H1 (cell line): ENCODE data around the gene PTPRE. TPM values are rescaled to one million over a fixed set of nuclear protein-coding genes. Genes with fewer than 3 reads are reported as not detected.

Experiments used
- CTCF ChIA-PET: fragments of 300-600 bp; sonication (Branson Sonifier 250); formaldehyde crosslinking; loops from one replicate; lab custom pipeline; 2021; ENCODE audit not compliant: partially characterized antibody; lab: Charles Lee
- POLR2A ChIA-PET: fragments of 300-600 bp; sonication (Branson Sonifier 250); formaldehyde crosslinking; loops from one replicate; lab custom pipeline; 2021; ENCODE audit warnings: inconsistent platforms; ENCODE audit not compliant: partially characterized antibody; lab: Charles Lee
- DNase-seq, 2 experiments: peaks; one replicate each; pipeline versions ENCODE4 v3.0.0 to v3.0.0-alpha.2; 2010 to 2022; ENCODE audit warnings: low spot score in 2 of 2, low read depth in 1 of 2, mixed read lengths in 1 of 2
- FAIRE-seq: peaks from 2 replicates; lab custom pipeline; 2011; peaks lifted over from hg19 to GRCh38; lab: Jason Lieb, UNC
- H2AFZ ChIP-seq: 2 replicates; pipeline ENCODE4 v1.8.1; 2012; ENCODE audit warnings: low read length, inconsistent platforms
- H2AK5ac ChIP-seq: 2 replicates; pipeline ENCODE4 v1.6.1; 2013; ENCODE audit warnings: low read depth, low read length
- H2BK120ac ChIP-seq: replicated peaks from 2 replicates; pipeline ENCODE3; 2013; ENCODE audit warnings: low read depth, low read length, inconsistent platforms
- H2BK12ac ChIP-seq: 2 replicates; pipeline ENCODE4 v1.6.1; 2013; ENCODE audit warnings: low read depth, low read length
- H2BK15ac ChIP-seq: 2 replicates; pipeline ENCODE4 v1.6.1; 2013; ENCODE audit warnings: low read length
- H2BK20ac ChIP-seq: 2 replicates; pipeline ENCODE4 v1.6.1; 2013; ENCODE audit warnings: low read length
- H2BK5ac ChIP-seq: 2 replicates; pipeline ENCODE4 v1.6.1; 2013; ENCODE audit warnings: low read depth, low read length
- H3K14ac ChIP-seq: 2 replicates; pipeline ENCODE4 v1.6.1; 2013; ENCODE audit warnings: inconsistent platforms; ENCODE audit not compliant: insufficient read length
- H3K18ac ChIP-seq: 2 replicates; pipeline ENCODE4 v1.6.1; 2013; ENCODE audit warnings: low read length; ENCODE audit errors: extremely low read depth
- H3K23ac ChIP-seq: 2 replicates; pipeline ENCODE4 v1.6.1; 2013; ENCODE audit warnings: inconsistent platforms; ENCODE audit not compliant: insufficient read length
- H3K23me2 ChIP-seq: 2 replicates; pipeline ENCODE4 v1.6.1; 2013; ENCODE audit warnings: low read depth, low read length
- H3K27ac ChIP-seq: 2 replicates; pipeline ENCODE4 v1.6.1; 2011; ENCODE audit warnings: low read depth, low read length, inconsistent platforms
- H3K27me3 ChIP-seq, 4 experiments: replicated peaks in 1 of 4; 1 replicate in 1 of 4; 2 replicates in 3 of 4; pipeline versions ENCODE4 v1.6.1 to v1.8.1; 2011 to 2013; ENCODE audit warnings: low read length in 3 of 4, mild to moderate bottlenecking in 3 of 4, inconsistent platforms in 2 of 4, mixed read lengths in 2 of 4, moderate library complexity in 1 of 4; ENCODE audit not compliant: control insufficient read depth in 3 of 4, insufficient read depth in 3 of 4; ENCODE audit errors: extremely low read depth in 1 of 4
- H3K36me3 ChIP-seq, 4 experiments: 2 replicates each; pipeline versions ENCODE4 v1.6.1 to v1.8.1; 2011 to 2013; ENCODE audit warnings: mild to moderate bottlenecking in 4 of 4, low read length in 3 of 4, moderate library complexity in 2 of 4, control low read depth in 1 of 4, inconsistent platforms in 1 of 4; ENCODE audit not compliant: insufficient read depth in 4 of 4, control insufficient read depth in 2 of 4
- H3K4ac ChIP-seq: replicated peaks from 2 replicates; pipeline ENCODE3; 2013; ENCODE audit warnings: low read length, low read depth, mixed read lengths, inconsistent platforms; ENCODE audit not compliant: insufficient read length
- H3K4me1 ChIP-seq, 4 experiments: replicated peaks in 1 of 4; 1 replicate in 1 of 4; 2 replicates in 3 of 4; pipeline versions ENCODE4 v1.6.1 to v1.8.1; 2011 to 2013; ENCODE audit warnings: low read length in 3 of 4, inconsistent platforms in 2 of 4, mixed read lengths in 1 of 4; ENCODE audit not compliant: insufficient read depth in 4 of 4, control insufficient read depth in 3 of 4
- H3K4me2 ChIP-seq, 2 experiments: 2 replicates each; pipeline versions ENCODE4 v1.6.1 to v1.8.1; 2011 to 2013; ENCODE audit warnings: low read depth in 2 of 2, low read length in 2 of 2, control low read depth in 1 of 2, inconsistent platforms in 1 of 2, mild to moderate bottlenecking in 1 of 2; ENCODE audit not compliant: insufficient read depth in 1 of 2
- H3K4me3 ChIP-seq, 4 experiments: fragments of 200-600, 300-600 bp in 1 of 4; sonication (generic), shearing (Covaris generic), sonication (Bioruptor Twin) in 1 of 4; 2 replicates each; pipeline versions ENCODE4 v1.5.1 to v1.8.1; 2011 to 2016; ENCODE audit warnings: low read length in 4 of 4, low read depth in 3 of 4, control low read depth in 2 of 4, inconsistent platforms in 2 of 4, mild to moderate bottlenecking in 2 of 4, mixed read lengths in 1 of 4, moderate library complexity in 1 of 4; ENCODE audit not compliant: insufficient read depth in 2 of 4; ENCODE audit errors: extremely low read depth in 1 of 4
- H3K56ac ChIP-seq: replicated peaks from 2 replicates; pipeline ENCODE3; 2013; ENCODE audit warnings: low read depth, mild to moderate bottlenecking, mixed read lengths, low read length, inconsistent platforms; ENCODE audit not compliant: insufficient read length
- H3K79me1 ChIP-seq: 2 replicates; pipeline ENCODE4 v1.6.1; 2013; ENCODE audit warnings: low read depth, low read length, control low read depth
- H3K79me2 ChIP-seq, 2 experiments: 2 replicates each; pipeline versions ENCODE4 v1.6.1 to v1.8.1; 2012 to 2013; ENCODE audit warnings: low read length in 2 of 2, mild to moderate bottlenecking in 2 of 2, inconsistent platforms in 1 of 2; ENCODE audit not compliant: insufficient read depth in 2 of 2, control insufficient read depth in 1 of 2
- H3K9ac ChIP-seq, 4 experiments: replicated peaks in 1 of 4; 1 replicate in 1 of 4; 2 replicates in 3 of 4; pipeline versions ENCODE4 v1.6.1 to v1.8.1; 2011 to 2013; ENCODE audit warnings: low read depth in 3 of 4, low read length in 3 of 4, control low read depth in 2 of 4, mild to moderate bottlenecking in 2 of 4, moderate library complexity in 2 of 4, inconsistent platforms in 1 of 4; ENCODE audit errors: extremely low read depth in 1 of 4
- H3K9me3 ChIP-seq, 2 experiments: 2 replicates each; pipeline versions ENCODE4 v1.6.1 to v1.8.1; 2012 to 2013; ENCODE audit warnings: mild to moderate bottlenecking in 2 of 2, moderate library complexity in 2 of 2, control low read depth in 1 of 2, inconsistent platforms in 1 of 2, low read depth in 1 of 2, low read length in 1 of 2, mixed read lengths in 1 of 2; ENCODE audit not compliant: insufficient read depth in 2 of 2
- H4K20me1 ChIP-seq, 2 experiments: replicated peaks in 1 of 2; 2 replicates each; pipeline versions ENCODE3 to v1.8.1; 2011 to 2013; ENCODE audit warnings: inconsistent platforms in 2 of 2, low read length in 2 of 2, mild to moderate bottlenecking in 1 of 2; ENCODE audit not compliant: insufficient read depth in 2 of 2, control insufficient read depth in 1 of 2
- H4K5ac ChIP-seq: 2 replicates; pipeline ENCODE4 v1.6.1; 2013; ENCODE audit warnings: low read length, low read depth, mixed read lengths, inconsistent platforms; ENCODE audit not compliant: insufficient read length
- H4K8ac ChIP-seq: 2 replicates; pipeline ENCODE4 v1.8.0; 2013; ENCODE audit warnings: mild to moderate bottlenecking, moderate library complexity, low read length, inconsistent platforms; ENCODE audit not compliant: insufficient read depth; ENCODE audit errors: extremely low read depth
- H4K91ac ChIP-seq: replicated peaks from 2 replicates; pipeline ENCODE3; 2013; ENCODE audit warnings: low read length, mixed read lengths, inconsistent platforms; ENCODE audit not compliant: insufficient read length
- CTCF ChIP-seq, 3 experiments: IDR thresholded peaks; 1 replicate in 2 of 3; 2 replicates in 1 of 3; pipeline versions ENCODE4 v1.5.1 to v1.6.1; 2011; ENCODE audit warnings: low read length in 3 of 3, mild to moderate bottlenecking in 3 of 3, inconsistent platforms in 2 of 3, low read depth in 1 of 3, moderate library complexity in 1 of 3; ENCODE audit not compliant: insufficient read depth in 1 of 3; ENCODE audit errors: control extremely low read depth in 1 of 3
- EGR1 ChIP-seq: IDR thresholded peaks from 2 replicates; pipeline ENCODE4 v1.6.1; 2011; ENCODE audit warnings: low read depth, low read length, borderline replicate concordance
- EZH2 ChIP-seq: fragments of 200-600 bp; sonication (generic); IDR thresholded peaks from 2 replicates; pipeline ENCODE4 v1.7.1; 2012; ENCODE audit warnings: low read depth, mild to moderate bottlenecking, moderate library complexity, low read length, inconsistent platforms; ENCODE audit not compliant: severe bottlenecking
- FOSL1 ChIP-seq: IDR thresholded peaks from 2 replicates; pipeline ENCODE4 v1.6.1; 2011; ENCODE audit warnings: mild to moderate bottlenecking, low read depth, low read length, moderate library complexity; ENCODE audit not compliant: insufficient read depth
- GABPA ChIP-seq: IDR thresholded peaks from 2 replicates; pipeline ENCODE4 v1.6.1; 2011; ENCODE audit warnings: mild to moderate bottlenecking, low read length, moderate library complexity, borderline replicate concordance; ENCODE audit not compliant: insufficient read depth
- HDAC6 ChIP-seq: IDR thresholded peaks from one replicate; pipeline ENCODE4 v1.7.1; 2012; ENCODE audit warnings: low read depth, mild to moderate bottlenecking, inconsistent platforms, low read length, moderate library complexity
- PHF8 ChIP-seq: fragments of 200-600 bp; sonication (generic); conservative IDR thresholded peaks from 2 replicates; pipeline ENCODE4 v1.7.1; 2012; ENCODE audit warnings: low read depth, mild to moderate bottlenecking, inconsistent platforms, low read length, moderate library complexity
- RXRA ChIP-seq: IDR thresholded peaks from 2 replicates; pipeline ENCODE4 v1.6.1; 2011; ENCODE audit warnings: low read depth, mild to moderate bottlenecking, low read length, moderate library complexity; ENCODE audit not compliant: insufficient read depth
- TAF7 ChIP-seq: optimal IDR thresholded peaks from 2 replicates; pipeline ENCODE3; 2011; ENCODE audit warnings: low read depth, mild to moderate bottlenecking, inconsistent platforms, low read length, moderate library complexity, borderline replicate concordance
- USF2 ChIP-seq: IDR thresholded peaks from 2 replicates; pipeline ENCODE4 v1.6.1; 2011; ENCODE audit warnings: low read length, improper control_type of control experiment
- WGBS, 2 experiments: shearing (Covaris generic) in 1 of 2; methylation state at CpG; one replicate each; pipeline versions ENCODE4 v1.1.6 to v1.1.7; 2013 to 2015; ENCODE audit warnings: low lambda C conversion rate in 2 of 2, mixed read lengths in 2 of 2, inconsistent platforms in 1 of 2, low coverage in 1 of 2, missing lambda C conversion rate in 1 of 2; ENCODE audit not compliant: insufficient replicate concordance in 2 of 2, insufficient coverage in 1 of 2, insufficient read length in 1 of 2; ENCODE audit errors: extremely low coverage in 1 of 2, missing lambda C conversion rate in 1 of 2; 5-methylcytosine and 5-hydroxymethylcytosine counted together
- polyA plus RNA-seq, 7 experiments: library from polyadenylated mRNA; depleted of rRNA in 3 of 7; stranded (reverse) in 5 of 7; unstranded in 2 of 7; fragments of >200 nt in 5 of 7; fragments of 200-250 nt in 2 of 7; gene quantifications; 1 replicate in 5 of 7; 2 replicates in 1 of 7; 4 replicates in 1 of 7; pipeline versions ENCODE4 v1.2.1 to v1.2.3, GENCODE V29; 2011 to 2013; ENCODE audit warnings: missing spikeins in 2 of 7, mixed read lengths in 2 of 7
- total RNA-seq: library from RNA; stranded (reverse); fragmentation: NEBNext Ultra II Directional; extraction: Animal tissue kit (Norgen Biotek cat#: 25700); gene quantifications from 2 replicates; pipeline ENCODE4 v1.2.1, GENCODE V29; 2021

Gene PTPRE
- total and polyA plus RNA-seq, 2 of the 8 experiments (the other 6 are each of a cell fraction or from before 2014, with no cell fraction given) = 0.33 to 0.54 TPM

- H3K79me2 ChIP-seq = no peaks in the 10 kb centered on the region
- H2BK5ac ChIP-seq = no peak overlapping the region
- H3K9me3 ChIP-seq = peaks cover 3 to 7% of the 10 kb centered on the region in 2 experiments; a peak in 1 of 4 replicates
- H3K4me1 ChIP-seq = no peaks in the 10 kb centered on the region; a peak in 1 of 7 replicates
- no peak overlapping the region for H3K14ac ChIP-seq
- no peak overlapping the region for H4K8ac ChIP-seq
- no peak overlapping the region for H3K4ac ChIP-seq
- CTCF ChIA-PET = interaction anchor here (1.9 kb wide), 1 partner anchor 29 kb away, joined by 8 read pairs; no protein-coding TSS in a partner anchor
- no peak overlapping the region for H2AK5ac ChIP-seq
- FAIRE-seq (no peak), DNase-seq (no peak)
- no peak overlapping the region for H3K56ac ChIP-seq
- H3K27ac ChIP-seq = no peak overlapping the region
- no peak overlapping the region for H4K5ac ChIP-seq
- no peaks in the 10 kb centered on the region for H3K79me1 ChIP-seq
- no peak overlapping the region for H3K23ac ChIP-seq
- H3K23me2 ChIP-seq = no peaks in the 10 kb centered on the region
- H3K4me2 ChIP-seq = no peak overlapping the region
- no peak overlapping the region for H2BK20ac ChIP-seq
- H3K18ac ChIP-seq = no peak overlapping the region
- no peaks in the 10 kb centered on the region for H4K20me1 ChIP-seq
- no peak overlapping the region for H2BK120ac ChIP-seq
- H2AFZ ChIP-seq = no peak overlapping the region
- WGBS, 2 experiments = 92% methylated on average over 10 of the region's 10 CpGs; no CpG with 5 or more reads in 1 of the 2 experiments
- no peaks in the 10 kb centered on the region for H3K27me3 ChIP-seq
- H2BK12ac ChIP-seq = no peak overlapping the region
- no peak overlapping the region for H3K9ac ChIP-seq
- no peaks in the 10 kb centered on the region; a peak in 1 of 8 replicates for H3K36me3 ChIP-seq
- POLR2A ChIA-PET = no interaction called here
- no peak overlapping the region for H3K4me3 ChIP-seq
- H4K91ac ChIP-seq = no peak overlapping the region
- no peak overlapping the region for H2BK15ac ChIP-seq
- TF ChIP-seq EZH2 = no peak
- TF ChIP-seq CTCF (IDR thresholded peaks at IDR 0.05; ENCODE audit: control extremely low read depth in 1 of 3, insufficient read depth in 1 of 3, low read depth in 1 of 3, low read length in 3 of 3) = no peak
- no peak for TF ChIP-seq FOSL1
- TF ChIP-seq HDAC6 = no peak
- no peak for TF ChIP-seq RXRA
- TF ChIP-seq GABPA = no peak
- TF ChIP-seq PHF8 = no peak
- TF ChIP-seq EGR1 = no peak
- TF ChIP-seq USF2 = no peak
- no peak for TF ChIP-seq TAF7
Observed at GRCh38 chr10:127982601-127983000, 75.7 kb downstream of the PTPRE start.
